BE2C (cell line): Measurements from ENCODE around the gene DDX54.

ENCODE experiments used
- DNase-seq: peaks from one replicate; pipeline ENCODE4 v3.0.0-alpha.2; 2020
- H3K27me3 ChIP-seq: fragments of 250-450 bp; sonication (Bioruptor Pico); 2 replicates; pipeline ENCODE4 v1.5.1; 2020; ENCODE audit warnings: mild to moderate bottlenecking
- H3K36me3 ChIP-seq: fragments of 250-450 bp; sonication (Bioruptor Pico); 2 replicates; pipeline ENCODE4 v1.5.1; 2020; ENCODE audit warnings: mild to moderate bottlenecking
- H3K4me1 ChIP-seq: fragments of 250-450 bp; sonication (Bioruptor Pico); 2 replicates; pipeline ENCODE4 v1.5.1; 2020
- H3K4me3 ChIP-seq: 2 replicates; pipeline ENCODE4 v1.5.1; 2011; ENCODE audit warnings: low read depth, low read length
- H3K9me3 ChIP-seq: fragments of 250-450 bp; sonication (Bioruptor Pico); 2 replicates; pipeline ENCODE4 v1.5.1; 2020
- TF ChIP-seq, protein P1 (sequence below): IDR thresholded peaks from 2 replicates; pipeline ENCODE4 v1.5.1; 2012; ENCODE audit warnings: mild to moderate bottlenecking, low read depth, low read length

The DDX54 gene

DNA sequence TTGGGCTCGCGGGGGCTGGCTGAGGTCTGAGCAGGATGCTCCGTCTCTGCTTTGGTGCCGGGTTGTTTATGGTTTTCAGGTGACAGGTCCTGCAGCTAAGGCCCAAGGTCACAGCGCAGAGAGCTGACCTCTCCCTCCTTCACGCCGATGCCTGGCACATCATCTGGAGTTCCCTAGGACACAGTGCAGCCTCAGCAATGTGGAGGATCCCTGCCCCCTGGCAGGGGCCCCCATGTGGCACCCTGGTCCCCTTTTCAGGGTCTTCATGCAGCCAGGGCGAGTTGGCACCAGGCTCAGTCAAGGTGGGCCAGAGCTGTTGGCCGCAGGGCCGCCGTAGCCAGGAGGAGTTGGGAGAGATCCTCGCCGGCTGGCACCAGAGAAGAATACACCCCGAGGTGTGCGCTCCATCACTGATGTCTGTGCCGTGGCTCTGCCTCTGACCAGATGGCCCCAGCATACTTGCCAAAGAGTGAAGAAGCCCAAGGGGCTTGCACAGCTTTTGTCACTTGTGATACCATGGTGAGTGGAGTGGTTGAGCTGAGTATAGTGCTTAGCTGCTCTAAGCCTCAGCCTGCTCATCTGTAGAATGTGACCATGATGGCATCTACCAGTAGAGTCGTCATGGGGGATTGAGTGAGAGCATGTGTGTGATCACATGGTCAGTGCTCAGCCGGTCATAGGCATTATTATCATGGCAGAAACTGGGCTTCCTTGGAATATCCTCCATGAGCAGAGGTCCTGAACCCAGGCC, 47.0 kb upstream of the DDX54 start:
- TF ChIP-seq, protein P1, sequence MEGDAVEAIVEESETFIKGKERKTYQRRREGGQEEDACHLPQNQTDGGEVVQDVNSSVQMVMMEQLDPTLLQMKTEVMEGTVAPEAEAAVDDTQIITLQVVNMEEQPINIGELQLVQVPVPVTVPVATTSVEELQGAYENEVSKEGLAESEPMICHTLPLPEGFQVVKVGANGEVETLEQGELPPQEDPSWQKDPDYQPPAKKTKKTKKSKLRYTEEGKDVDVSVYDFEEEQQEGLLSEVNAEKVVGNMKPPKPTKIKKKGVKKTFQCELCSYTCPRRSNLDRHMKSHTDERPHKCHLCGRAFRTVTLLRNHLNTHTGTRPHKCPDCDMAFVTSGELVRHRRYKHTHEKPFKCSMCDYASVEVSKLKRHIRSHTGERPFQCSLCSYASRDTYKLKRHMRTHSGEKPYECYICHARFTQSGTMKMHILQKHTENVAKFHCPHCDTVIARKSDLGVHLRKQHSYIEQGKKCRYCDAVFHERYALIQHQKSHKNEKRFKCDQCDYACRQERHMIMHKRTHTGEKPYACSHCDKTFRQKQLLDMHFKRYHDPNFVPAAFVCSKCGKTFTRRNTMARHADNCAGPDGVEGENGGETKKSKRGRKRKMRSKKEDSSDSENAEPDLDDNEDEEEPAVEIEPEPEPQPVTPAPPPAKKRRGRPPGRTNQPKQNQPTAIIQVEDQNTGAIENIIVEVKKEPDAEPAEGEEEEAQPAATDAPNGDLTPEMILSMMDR, result no peak
- DNase-seq, result no peak
- Histone ChIP-seq H3K9me3 (no peaks in the 10 kb centered on the region), H3K36me3 (peaks cover 35% of the 10 kb centered on the region), H3K4me1 (no peaks in the 10 kb centered on the region), H3K27me3 (no peaks in the 10 kb centered on the region), H3K4me3 (no peak overlapping the region)

DNA sequence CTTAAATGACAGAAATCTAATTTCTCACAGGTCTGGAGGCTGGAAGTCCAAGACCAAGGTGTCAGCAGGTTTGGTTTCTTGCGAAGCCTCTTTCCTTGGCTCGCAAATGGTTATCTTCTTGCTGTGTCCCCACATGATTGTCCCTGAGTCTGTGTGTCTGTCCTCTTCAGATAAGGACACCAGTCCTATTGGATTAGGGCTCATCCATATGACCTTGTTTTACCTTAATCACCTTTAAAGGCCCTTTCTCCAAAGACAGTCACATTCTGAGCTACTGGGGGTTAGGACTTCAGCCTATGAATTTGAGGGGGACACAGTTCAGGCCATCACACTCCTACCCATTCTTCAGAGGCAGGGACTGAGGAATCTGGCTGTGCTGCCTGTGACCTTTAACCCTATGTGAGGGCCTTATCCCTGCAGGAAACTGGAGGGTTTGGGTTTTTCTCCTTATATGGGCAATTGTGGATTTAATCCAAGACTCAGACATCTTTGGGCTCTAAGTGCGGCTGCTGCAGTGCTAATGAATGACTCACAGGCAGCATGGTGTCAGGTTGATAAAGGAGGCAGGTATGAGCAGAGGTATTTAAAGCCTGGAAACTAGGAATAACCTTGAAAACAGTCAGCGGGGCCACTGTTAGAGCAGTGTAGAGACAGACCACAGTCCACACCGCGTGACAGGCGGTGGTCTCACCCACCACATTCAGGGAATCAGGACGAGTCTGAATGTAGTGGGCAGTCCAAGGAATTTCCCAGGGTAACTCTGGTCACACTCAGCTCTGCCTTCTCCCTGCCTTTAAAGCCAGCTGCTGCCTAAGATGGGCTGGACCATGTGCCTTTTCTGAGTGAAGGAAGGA, 46.2 kb upstream of the DDX54 start:
- H3K4me3 ChIP-seq, result no peak overlapping the region
- no peaks in the 10 kb centered on the region for H3K9me3 ChIP-seq
- TF ChIP-seq, protein P1, result no peak
- no peaks in the 10 kb centered on the region for H3K27me3 ChIP-seq
- H3K36me3 ChIP-seq, result peaks cover 35% of the 10 kb centered on the region
- no peaks in the 10 kb centered on the region for H3K4me1 ChIP-seq
- no peak for DNase-seq

DNA sequence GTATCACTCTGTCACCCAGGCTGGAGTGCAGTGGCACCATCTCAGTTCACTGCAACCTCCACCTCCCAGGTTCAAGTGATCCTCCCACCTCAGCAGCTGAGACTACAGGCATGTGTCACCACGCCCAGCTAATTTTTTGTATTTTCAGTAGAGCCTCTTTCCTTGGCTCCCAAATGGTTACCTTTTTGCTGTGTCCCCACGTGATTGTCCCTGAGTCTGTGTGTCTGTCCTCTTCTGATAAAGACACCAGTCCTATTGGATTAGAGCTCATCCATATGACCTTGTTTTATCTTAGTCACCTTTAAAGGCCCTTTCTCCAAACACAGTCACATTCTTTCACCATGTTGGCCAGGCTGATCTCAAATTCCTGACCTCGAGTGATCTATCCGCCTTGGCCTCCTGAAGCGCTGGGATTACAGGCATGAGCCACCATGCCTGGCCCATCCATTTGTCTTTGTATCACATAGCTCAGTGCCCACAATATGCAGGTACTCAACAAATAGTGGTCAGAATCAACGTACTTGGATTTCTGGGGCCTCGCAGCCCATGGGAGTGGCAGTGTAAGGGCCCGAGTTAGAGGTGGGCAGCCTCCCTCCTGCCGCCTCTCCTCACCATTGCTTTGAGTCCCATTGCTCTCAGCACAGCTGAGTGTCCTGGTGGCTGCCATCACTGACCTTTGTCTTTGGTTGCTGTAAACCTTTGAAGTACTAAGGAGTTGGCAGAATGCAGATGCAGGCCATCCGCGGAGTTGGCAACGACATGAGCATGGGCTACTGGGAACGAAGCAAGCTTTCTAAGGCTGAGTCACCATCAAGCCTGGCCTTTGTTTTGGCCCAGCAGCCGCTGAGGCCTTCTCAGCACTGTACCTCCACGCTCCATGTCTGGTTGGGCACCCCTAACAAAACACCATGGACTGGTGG, 45.3 kb upstream of the DDX54 start:
- no peak overlapping the region for H3K4me3 ChIP-seq
- H3K36me3 ChIP-seq, result peaks cover 35% of the 10 kb centered on the region
- H3K4me1 ChIP-seq, result no peaks in the 10 kb centered on the region
- no peak for DNase-seq
- no peaks in the 10 kb centered on the region for H3K9me3 ChIP-seq
- TF ChIP-seq, protein P1, result no peak
- H3K27me3 ChIP-seq, result no peaks in the 10 kb centered on the region

- Histone ChIP-seq H3K4me3 (no peak overlapping the region), H3K36me3 (peaks cover 35% of the 10 kb centered on the region), H3K9me3 (no peaks in the 10 kb centered on the region), H3K27me3 (no peaks in the 10 kb centered on the region), H3K4me1 (no peaks in the 10 kb centered on the region)
- no peak for DNase-seq
- TF ChIP-seq, protein P1, result no peak
Measured at GRCh38 chr12:113228394-113229028, 43.2 kb upstream of the DDX54 start.

GRCh38 chr12:113227686-113228391, 42.6 kb upstream of the DDX54 start:
- TF ChIP-seq, protein P1, result no peak
- no peaks in the 10 kb centered on the region for H3K27me3 ChIP-seq
- H3K9me3 ChIP-seq, result no peaks in the 10 kb centered on the region
- H3K36me3 ChIP-seq, result peaks cover 31% of the 10 kb centered on the region
- no peak for DNase-seq
- H3K4me1 ChIP-seq, result no peaks in the 10 kb centered on the region
- no peak overlapping the region for H3K4me3 ChIP-seq
